Erythroblast (primary cell): ENCODE data around the gene FHOD1.

ENCODE experiments used
- GATA1 ChIP-seq: IDR thresholded peaks from 2 replicates; pipeline ENCODE4 v1.6.1; 2011; ENCODE audit warnings: low read depth, mild to moderate bottlenecking, control low read depth, low read length, moderate library complexity
- POLR2A ChIP-seq: IDR thresholded peaks from 2 replicates; pipeline ENCODE4 v1.6.1; 2011; ENCODE audit warnings: mild to moderate bottlenecking, low read length

DNA sequence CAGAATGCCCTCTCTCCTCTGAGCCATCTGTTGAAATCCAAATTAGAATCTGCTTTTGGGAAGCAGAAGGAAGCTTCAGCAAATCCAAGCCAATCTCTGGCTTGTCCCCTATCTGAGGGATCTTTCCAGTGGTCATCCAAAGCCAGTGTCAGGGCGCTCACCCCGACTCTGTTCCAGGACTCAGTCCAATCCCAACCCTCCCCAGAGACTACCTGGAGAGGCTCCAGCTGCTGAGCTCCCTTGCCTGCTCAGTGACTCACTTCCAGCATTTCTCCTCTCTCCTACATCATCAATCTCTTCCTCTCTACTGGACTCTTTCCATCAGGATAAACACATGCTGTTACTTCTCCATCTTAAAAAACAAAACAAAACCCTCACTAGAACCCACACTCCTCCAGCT is 65.9 kb downstream of the FHOD1 start:
- TF ChIP-seq POLR2A (no peak), GATA1 (no peak)
